Body of pancreas (tissue), 4 donors: Measurements from ENCODE around the gene CMIP.

Experiments used
- POLR2A ChIP-seq, 3 donors: fragments of 450-650 bp; IDR thresholded peaks; one replicate each; pipeline ENCODE4 v1.6.1; 2016; ENCODE audit warnings: antibody characterized with exemption in 3 of 3, mild to moderate bottlenecking in 2 of 3
- TF ChIP-seq, protein P1 (sequence below), 7 experiments: fragments of 450-650 bp in 4 of 7; fragments of 200-600 bp in 3 of 7; sonication (generic) in 3 of 7; IDR thresholded peaks; one replicate each; pipeline ENCODE4 v1.5.1; 2016 to 2019; ENCODE audit warnings: antibody characterized with exemption in 7 of 7

DNA sequence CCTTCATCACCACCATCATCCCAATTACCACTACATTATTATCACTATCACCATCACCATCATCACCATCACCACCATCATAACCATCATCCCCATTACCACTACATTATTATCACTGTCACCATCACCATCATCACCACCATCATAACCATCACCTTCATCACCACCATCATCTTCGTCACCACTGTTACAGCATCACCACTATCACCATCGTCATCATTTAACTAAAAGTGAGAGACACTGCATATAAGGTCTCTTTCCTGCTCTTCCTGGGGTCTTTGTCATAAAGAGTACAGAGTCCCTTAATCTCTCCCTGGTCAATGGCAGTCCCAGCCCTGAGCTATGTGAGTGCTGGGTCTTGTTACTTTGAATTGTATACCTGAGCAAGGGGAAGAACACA lies 133.5 kb downstream of the CMIP start:
- TF ChIP-seq, protein P1, sequence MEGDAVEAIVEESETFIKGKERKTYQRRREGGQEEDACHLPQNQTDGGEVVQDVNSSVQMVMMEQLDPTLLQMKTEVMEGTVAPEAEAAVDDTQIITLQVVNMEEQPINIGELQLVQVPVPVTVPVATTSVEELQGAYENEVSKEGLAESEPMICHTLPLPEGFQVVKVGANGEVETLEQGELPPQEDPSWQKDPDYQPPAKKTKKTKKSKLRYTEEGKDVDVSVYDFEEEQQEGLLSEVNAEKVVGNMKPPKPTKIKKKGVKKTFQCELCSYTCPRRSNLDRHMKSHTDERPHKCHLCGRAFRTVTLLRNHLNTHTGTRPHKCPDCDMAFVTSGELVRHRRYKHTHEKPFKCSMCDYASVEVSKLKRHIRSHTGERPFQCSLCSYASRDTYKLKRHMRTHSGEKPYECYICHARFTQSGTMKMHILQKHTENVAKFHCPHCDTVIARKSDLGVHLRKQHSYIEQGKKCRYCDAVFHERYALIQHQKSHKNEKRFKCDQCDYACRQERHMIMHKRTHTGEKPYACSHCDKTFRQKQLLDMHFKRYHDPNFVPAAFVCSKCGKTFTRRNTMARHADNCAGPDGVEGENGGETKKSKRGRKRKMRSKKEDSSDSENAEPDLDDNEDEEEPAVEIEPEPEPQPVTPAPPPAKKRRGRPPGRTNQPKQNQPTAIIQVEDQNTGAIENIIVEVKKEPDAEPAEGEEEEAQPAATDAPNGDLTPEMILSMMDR (IDR thresholded peaks at IDR 0.05), result no peak
- no peak for TF ChIP-seq POLR2A (IDR thresholded peaks at IDR 0.05)
